HT1080 (cell line): ENCODE data around the gene ZYX. TPM values are rescaled to one million over a fixed set of nuclear protein-coding genes. Genes with fewer than 3 reads are reported as not detected.

Experiments used
- DNase-seq: peaks from one replicate; pipeline ENCODE4 v3.0.0-alpha.2; 2015; ENCODE audit warnings: low read depth
- total RNA-seq: library from RNA; depleted of rRNA; stranded (reverse); fragments of >200 nt; shearing (Covaris generic); gene quantifications from 2 replicates; pipeline ENCODE4 v1.2.3, GENCODE V29; 2014

Gene ZYX
- total RNA-seq, 1 experiment from 2014 or later, result 165 TPM

GRCh38 chr7:143362131-143363015, 18.8 kb upstream of the ZYX start, which contains the start of gene FAM131B:
Gene FAM131B, minus strand, starts transcription at chr7:143362713. Its CDS starts 110 bp downstream, at chr7:143362603.
- no peak for DNase-seq

- no peak for DNase-seq
These were observed 17.9 kb upstream of the ZYX start for GRCh38 chr7:143363016-143363937.

GRCh38 chr7:143367972-143368371, 13.2 kb upstream of the ZYX start:
- peak; percentile 86 for DNase-seq

- no peak for DNase-seq
These were observed 12.8 kb upstream of the ZYX start for GRCh38 chr7:143368387-143368786.

- DNase-seq, result no peak
These were observed 11.2 kb upstream of the ZYX start for GRCh38 chr7:143369678-143370651.

- DNase-seq, result peak; percentile 91
These were observed 9.1 kb upstream of the ZYX start for GRCh38 chr7:143372070-143372469.

GRCh38 chr7:143373255-143373794, 7.8 kb upstream of the ZYX start:
- DNase-seq, result no peak

- no peak for DNase-seq
These were observed 6.6 kb upstream of the ZYX start for GRCh38 chr7:143374561-143374960.

GRCh38 chr7:143375298-143376034, 5.7 kb upstream of the ZYX start:
- DNase-seq, result peak; percentile 77

- no peak for DNase-seq
These were observed 4.7 kb upstream of the ZYX start for GRCh38 chr7:143376396-143376795.

- no peak for DNase-seq
These were observed 1.4 kb upstream of the ZYX start for GRCh38 chr7:143379611-143380259.

GRCh38 chr7:143380260-143380645, 892 bp upstream of the ZYX start:
- DNase-seq, result peak; percentile 86

GRCh38 chr7:143381427-143382125, 431 bp downstream of the ZYX start:
- no peak for DNase-seq

GRCh38 chr7:143382126-143382790, 1.1 kb downstream of the ZYX start:
- DNase-seq, result no peak

GRCh38 chr7:143382791-143383641, 1.9 kb downstream of the ZYX start:
- no peak for DNase-seq

GRCh38 chr7:143383642-143383957, 2.5 kb downstream of the ZYX start:
- DNase-seq, result no peak

GRCh38 chr7:143384148-143384547, 3.0 kb downstream of the ZYX start:
- no peak for DNase-seq
